BJ (cell line): ENCODE data around the gene SDHAF1. TPM values are rescaled to one million over a fixed set of nuclear protein-coding genes. Genes with fewer than 3 reads are reported as not detected.
"Not testable (repeated sequence)": the region's sequence is repeated elsewhere in the genome, so short reads cannot be mapped to it uniquely, and the experiment has no call there.

Experiments used
- CTCF ChIA-PET: fragments of 350-600 bp; formaldehyde crosslinking; extraction: SDS; loops from one replicate; lab custom pipeline; 2021; ENCODE audit warnings: antibody characterized with exemption, inconsistent platforms; lab: Yijun Ruan, JAX
- POLR2A ChIA-PET: fragments of 300-600 bp; sonication (Branson Sonifier 250); formaldehyde crosslinking; extraction: SDS; loops from one replicate; lab custom pipeline; 2021; ENCODE audit warnings: antibody characterized with exemption; lab: Charles Lee
- DNase-seq: peaks from one replicate; pipeline ENCODE4 v3.0.0-alpha.2; 2011; ENCODE audit warnings: low read depth
- H3K27me3 ChIP-seq: 2 replicates; pipeline ENCODE4 v1.6.0; 2011; ENCODE audit warnings: low read length; ENCODE audit not compliant: control insufficient read depth, insufficient read depth
- H3K36me3 ChIP-seq: 2 replicates; pipeline ENCODE4 v1.5.1; 2011; ENCODE audit warnings: low read length; ENCODE audit not compliant: control insufficient read depth, insufficient read depth
- H3K4me3 ChIP-seq: 2 replicates; pipeline ENCODE4 v1.5.1; 2011; ENCODE audit warnings: low read depth, mild to moderate bottlenecking, control low read depth, low read length
- polyA minus RNA-seq: library from RNA; depleted of rRNA, polyadenylated mRNA; stranded (reverse); fragments of >200 nt; gene quantifications from 2 replicates; pipeline ENCODE4 v1.2.3, GENCODE V29; 2011; rRNA and poly(A)+ RNA removed
- polyA plus RNA-seq: library from polyadenylated mRNA; depleted of rRNA; stranded (reverse); fragments of >200 nt; gene quantifications from 2 replicates; pipeline ENCODE4 v1.2.3, GENCODE V29; 2011; rRNA removed
- TF ChIP-seq, protein P1 (sequence below): IDR thresholded peaks from 2 replicates; pipeline ENCODE4 v1.5.1; 2011; ENCODE audit warnings: low read depth, mild to moderate bottlenecking, control low read depth, inconsistent platforms, low read length, moderate library complexity; ENCODE audit not compliant: insufficient read depth

SDHAF1 gene, protein sequence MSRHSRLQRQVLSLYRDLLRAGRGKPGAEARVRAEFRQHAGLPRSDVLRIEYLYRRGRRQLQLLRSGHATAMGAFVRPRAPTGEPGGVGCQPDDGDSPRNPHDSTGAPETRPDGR
- 12.0 and 14.5 TPM in 2 replicates for polyA plus RNA-seq
- 1.7 and 3.9 TPM in 2 replicates for polyA minus RNA-seq

DNA sequence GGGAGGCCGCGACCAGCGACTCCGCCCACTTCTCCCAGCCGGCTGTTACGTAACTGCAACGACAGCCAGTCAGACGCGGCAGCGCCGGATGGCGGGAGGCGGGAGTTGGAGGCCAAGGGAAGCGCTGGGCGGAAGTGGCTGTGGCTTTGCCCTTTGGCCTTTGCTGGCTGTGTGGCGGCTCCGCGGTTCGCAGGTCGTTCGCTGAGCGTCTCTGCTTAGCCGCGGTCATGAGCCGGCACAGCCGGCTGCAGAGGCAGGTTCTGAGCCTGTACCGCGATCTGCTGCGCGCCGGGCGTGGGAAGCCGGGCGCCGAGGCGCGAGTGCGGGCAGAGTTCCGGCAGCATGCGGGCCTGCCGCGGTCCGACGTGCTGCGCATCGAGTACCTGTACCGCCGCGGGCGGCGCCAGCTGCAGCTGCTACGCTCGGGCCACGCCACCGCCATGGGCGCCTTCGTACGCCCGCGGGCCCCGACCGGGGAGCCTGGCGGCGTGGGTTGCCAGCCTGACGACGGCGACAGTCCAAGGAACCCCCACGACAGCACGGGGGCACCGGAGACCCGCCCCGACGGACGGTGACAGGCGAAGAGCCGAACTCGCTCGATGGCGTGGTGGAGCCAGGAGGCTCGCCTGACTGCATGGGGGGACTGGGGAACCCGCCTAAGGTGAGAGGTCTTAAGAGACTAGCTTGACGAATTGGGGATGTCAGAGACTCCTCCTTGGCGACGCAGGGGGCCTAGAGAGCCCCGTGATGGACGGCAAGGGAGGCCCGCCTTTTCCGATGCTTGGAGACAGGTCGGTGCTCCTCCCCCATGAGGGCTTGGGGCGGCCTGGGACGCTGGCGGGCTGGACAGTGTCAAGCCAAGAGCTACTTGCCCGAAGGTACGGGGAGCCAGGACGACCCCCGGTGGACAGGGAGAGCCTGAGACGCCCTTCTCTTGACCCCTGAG lies at the start of gene SDHAF1:
TSS of gene SDHAF1 (plus strand) at position 141 of the 946 bp plus-strand sequence. CDS start at position 228, 87 bp downstream.
- DNase-seq = peak; percentile 54
- CTCF ChIA-PET = interaction anchor here (1.1 to 1.3 kb wide), 2 partner anchors 13 to 20 kb away, joined by 3 read pairs; partner anchors contain the start of gene SYNE4

DNA sequence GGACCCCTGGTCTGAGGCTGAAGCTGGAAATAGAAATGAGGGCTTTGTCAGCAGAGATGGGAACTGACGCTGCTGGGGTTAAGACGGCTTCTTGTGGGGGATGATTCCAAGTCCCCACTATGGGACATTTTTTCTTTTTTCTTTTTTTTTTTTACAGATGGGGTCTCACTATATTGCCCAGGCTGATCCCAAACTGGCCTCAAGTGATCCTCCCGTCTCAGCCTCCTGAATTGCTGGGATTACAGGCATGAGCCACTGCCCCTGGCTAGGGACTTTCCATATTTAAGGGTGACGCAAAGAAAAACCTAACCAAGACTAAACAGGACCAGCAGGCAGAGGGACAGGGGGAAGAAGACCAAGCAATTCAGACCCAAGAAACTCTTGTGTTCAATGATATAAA lies 48.8 kb upstream of the SDHAF1 start:
- Histone ChIP-seq H3K27me3 (no peaks in the 10 kb centered on the region), H3K4me3 (no peak overlapping the region), H3K36me3 (peaks cover 2% of the 10 kb centered on the region; the same call in 1 of the 2 replicates)
- no peak for DNase-seq
- TF ChIP-seq, protein P1, sequence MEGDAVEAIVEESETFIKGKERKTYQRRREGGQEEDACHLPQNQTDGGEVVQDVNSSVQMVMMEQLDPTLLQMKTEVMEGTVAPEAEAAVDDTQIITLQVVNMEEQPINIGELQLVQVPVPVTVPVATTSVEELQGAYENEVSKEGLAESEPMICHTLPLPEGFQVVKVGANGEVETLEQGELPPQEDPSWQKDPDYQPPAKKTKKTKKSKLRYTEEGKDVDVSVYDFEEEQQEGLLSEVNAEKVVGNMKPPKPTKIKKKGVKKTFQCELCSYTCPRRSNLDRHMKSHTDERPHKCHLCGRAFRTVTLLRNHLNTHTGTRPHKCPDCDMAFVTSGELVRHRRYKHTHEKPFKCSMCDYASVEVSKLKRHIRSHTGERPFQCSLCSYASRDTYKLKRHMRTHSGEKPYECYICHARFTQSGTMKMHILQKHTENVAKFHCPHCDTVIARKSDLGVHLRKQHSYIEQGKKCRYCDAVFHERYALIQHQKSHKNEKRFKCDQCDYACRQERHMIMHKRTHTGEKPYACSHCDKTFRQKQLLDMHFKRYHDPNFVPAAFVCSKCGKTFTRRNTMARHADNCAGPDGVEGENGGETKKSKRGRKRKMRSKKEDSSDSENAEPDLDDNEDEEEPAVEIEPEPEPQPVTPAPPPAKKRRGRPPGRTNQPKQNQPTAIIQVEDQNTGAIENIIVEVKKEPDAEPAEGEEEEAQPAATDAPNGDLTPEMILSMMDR = no peak
- ChIA-PET CTCF (interaction anchor here (0.8 kb wide), 1 partner anchor 15 kb away, joined by 4 read pairs; no protein-coding TSS in a partner anchor), POLR2A (no interaction called here)

More for the DNA sequence above, at the start of gene SDHAF1:
- TF ChIP-seq, protein P1 = no peak
- Histone ChIP-seq H3K27me3 (peaks cover 3% of the 10 kb centered on the region; the same call in 1 of the 2 replicates), H3K36me3 (no peaks in the 10 kb centered on the region; the same call in 1 of the 2 replicates), H3K4me3 (peak within 1 kb of the TSS; percentile 72)
- POLR2A ChIA-PET = interaction anchor here (0.5 to 1.0 kb wide), 2 partner anchors 58 to 400 kb away, joined by 3 read pairs; partner anchors contain the start of gene THAP8

DNA sequence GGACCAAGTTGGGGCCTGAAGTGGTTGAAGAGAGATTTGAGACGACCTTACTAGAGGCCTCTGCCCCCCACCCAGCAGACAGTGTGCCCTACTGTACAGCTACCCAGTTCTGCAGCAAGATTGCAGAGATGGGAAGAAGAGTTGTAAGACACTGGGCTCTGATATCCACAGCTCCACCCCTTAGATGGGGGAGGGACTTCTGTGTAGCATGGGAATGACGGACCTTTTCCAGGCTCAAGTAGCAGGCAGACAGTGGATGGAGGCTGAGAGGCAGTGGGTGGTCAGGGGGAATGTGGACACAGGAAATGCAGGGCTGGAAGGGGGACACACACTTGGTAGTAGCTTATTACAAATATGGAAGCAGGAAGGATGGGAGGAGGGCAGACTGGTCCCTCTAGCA lies 45.9 kb upstream of the SDHAF1 start:
- Histone ChIP-seq H3K4me3 (no peak overlapping the region), H3K27me3 (no peaks in the 10 kb centered on the region), H3K36me3 (no peaks in the 10 kb centered on the region; the same call in 1 of the 2 replicates)
- DNase-seq = no peak
- TF ChIP-seq, protein P1 = no peak
- CTCF ChIA-PET = interaction anchor here (0.6 to 1.0 kb wide), 2 partner anchors 84 to 214 kb away, joined by 4 read pairs; no protein-coding TSS in a partner anchor
- POLR2A ChIA-PET = no interaction called here

DNA sequence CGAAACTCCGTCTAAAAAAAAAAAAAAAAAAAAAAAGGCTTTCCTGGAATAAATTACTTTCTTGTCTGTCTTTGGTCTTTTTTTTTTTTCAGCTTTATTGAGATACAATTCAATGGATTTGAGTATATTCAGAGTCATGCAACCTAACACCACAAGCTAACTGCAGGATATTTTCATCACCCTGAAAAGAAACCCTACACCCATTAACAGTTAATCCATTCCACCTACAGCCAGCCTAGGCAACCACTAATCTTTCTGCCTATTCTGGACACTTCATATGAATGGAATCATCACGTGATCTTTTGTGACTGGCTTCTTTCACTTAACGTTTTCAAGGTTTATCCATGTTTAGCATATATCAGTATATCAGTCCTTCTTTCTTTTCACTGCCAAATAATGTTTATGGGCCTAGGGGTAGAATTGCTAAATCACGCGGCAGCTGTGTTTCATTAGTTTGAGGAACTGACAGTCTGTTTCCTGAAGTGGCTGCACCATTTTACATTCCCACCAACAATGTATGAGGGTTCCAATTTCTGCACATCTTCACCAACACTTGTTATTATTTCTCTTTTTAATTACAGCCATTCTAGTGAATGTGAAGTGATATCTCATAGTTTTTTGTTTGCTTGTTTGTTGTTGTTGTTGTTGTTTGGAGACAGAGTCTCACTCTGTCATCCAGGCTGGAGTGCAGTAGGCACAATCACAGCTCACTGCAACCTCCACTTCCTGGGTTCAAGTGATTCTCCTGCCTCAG lies 38.9 kb upstream of the SDHAF1 start:
- Histone ChIP-seq H3K36me3 (no peaks in the 10 kb centered on the region), H3K27me3 (peaks cover 24% of the 10 kb centered on the region), H3K4me3 (no peak overlapping the region)
- no peak for DNase-seq
- TF ChIP-seq, protein P1 = no peak
- CTCF ChIA-PET = no interaction called here
- POLR2A ChIA-PET = no interaction called here

DNA sequence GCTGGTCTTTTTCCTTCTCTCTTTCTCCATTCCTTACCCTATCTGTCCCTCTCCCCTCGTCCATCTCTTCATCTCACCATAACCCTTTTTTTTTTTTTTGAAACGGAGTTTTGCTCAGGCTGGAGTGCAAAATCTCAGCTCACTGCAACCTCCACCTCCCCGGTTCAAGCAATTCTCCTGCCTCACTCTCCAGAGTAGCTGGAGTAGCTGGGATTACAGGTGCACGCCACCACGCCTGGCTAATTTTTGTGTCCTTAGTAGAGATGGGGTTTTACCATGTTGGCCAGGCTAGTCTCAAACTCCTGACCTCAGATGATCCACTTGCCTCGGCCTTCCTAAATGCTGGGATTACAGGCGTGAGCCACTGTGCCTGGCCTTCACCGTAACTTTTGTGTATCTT lies 37.6 kb upstream of the SDHAF1 start:
- DNase-seq, POLR2A ChIA-PET, H3K4me3 ChIP-seq, H3K36me3 ChIP-seq: not testable (repeated sequence)
- CTCF ChIA-PET = interaction anchor here (1.8 kb wide), 1 partner anchor 36 kb away, joined by 3 read pairs; no protein-coding TSS in a partner anchor
- H3K27me3 ChIP-seq = peaks cover 24% of the 10 kb centered on the region
